ENCODE results near the gene PDF. TPM values are rescaled to one million over a fixed set of nuclear protein-coding genes. Genes with fewer than 3 reads are reported as not detected.

The PDF gene
- total and polyA plus RNA-seq, 4 donors, result 16.8 to 31.3 (median 23.1) TPM

GRCh38 chr16:69345923-69346322, 15.5 kb upstream of the PDF start:
- Histone ChIP-seq H3K27ac (ENCODE audit: low read depth in 1 of 2, low read length in 2 of 2) (no peak overlapping the region), H3K27me3 (ENCODE audit: control insufficient read depth in 4 of 4, insufficient read depth in 4 of 4, low read length in 3 of 4) (no peaks in the 10 kb centered on the region), H3K9ac (ENCODE audit: low read depth in 1 of 2, low read length in 2 of 2) (no peak overlapping the region), H3K4me1 (ENCODE audit: control insufficient read depth in 4 of 4, insufficient read depth in 4 of 4, low read length in 3 of 4) (peaks cover 0 to 4% (median 2%) of the 10 kb centered on the region in 4 donors), H3K4me3 (ENCODE audit: low read depth in 1 of 3, low read length in 3 of 3) (no peak overlapping the region), H3K36me3 (ENCODE audit: control insufficient read depth in 4 of 4, insufficient read depth in 3 of 4, low read depth in 1 of 4, low read length in 3 of 4) (peaks cover 1 to 27% (median 21%) of the 10 kb centered on the region in 4 donors), H3K9me3 (ENCODE audit: control insufficient read depth in 4 of 4, low read length in 3 of 4) (no peaks in the 10 kb centered on the region)
- no peak for DNase-seq (ENCODE audit: low spot score)
- TF ChIP-seq REST (IDR thresholded peaks at IDR 0.05), result no peak
- TF ChIP-seq TAF1 (conservative IDR thresholded peaks at IDR 0.05), result no peak
- TF ChIP-seq YY1 (IDR thresholded peaks at IDR 0.05), result no peak
- TF ChIP-seq ZBTB33 (IDR thresholded peaks at IDR 0.05), result no peak
- WGBS, result 84% methylated on average over 4 of the region's 4 CpGs

- Histone ChIP-seq H3K9me3 (ENCODE audit: control insufficient read depth in 4 of 4, low read length in 3 of 4) (no peaks in the 10 kb centered on the region), H3K4me1 (ENCODE audit: control insufficient read depth in 4 of 4, insufficient read depth in 4 of 4, low read length in 3 of 4) (peaks cover 0 to 16% (median 7%) of the 10 kb centered on the region in 4 donors), H3K9ac (ENCODE audit: low read depth in 1 of 2, low read length in 2 of 2) (no peak overlapping the region), H3K27ac (ENCODE audit: low read depth in 1 of 2, low read length in 2 of 2) (no peak overlapping the region), H3K4me3 (ENCODE audit: low read depth in 1 of 3, low read length in 3 of 3) (no peak overlapping the region), H3K27me3 (ENCODE audit: control insufficient read depth in 4 of 4, insufficient read depth in 4 of 4, low read length in 3 of 4) (no peaks in the 10 kb centered on the region), H3K36me3 (ENCODE audit: control insufficient read depth in 4 of 4, insufficient read depth in 3 of 4, low read depth in 1 of 4, low read length in 3 of 4) (peaks cover 1 to 24% (median 21%) of the 10 kb centered on the region in 4 donors)
- WGBS, result 97% methylated on average over 5 of the region's 5 CpGs
- no peak for DNase-seq (ENCODE audit: low spot score)
- TF ChIP-seq SP1 (IDR thresholded peaks at IDR 0.05) (no peak), EGR1 (IDR thresholded peaks at IDR 0.05; ENCODE audit: low read depth in 2 of 2) (no peak), FOXA2 (IDR thresholded peaks at IDR 0.05) (no peak), TAF1 (conservative IDR thresholded peaks at IDR 0.05) (no peak), JUND (IDR thresholded peaks at IDR 0.05) (no peak), GABPA (IDR thresholded peaks at IDR 0.05 in 1 of 2, conservative IDR thresholded peaks at IDR 0.05 in 1 of 2) (no peak), ZBTB33 (IDR thresholded peaks at IDR 0.05) (no peak), HNF4A (conservative IDR thresholded peaks at IDR 0.05) (no peak)
Measured at GRCh38 chr16:69344171-69344570, 13.8 kb upstream of the PDF start.

All from liver (tissue), 9 donors.